Limb (tissue), 2 donors: Measurements from ENCODE around the gene TAF8.
A peak's percentile ranks its signal among the peaks of the same experiment; 100 is the strongest.

ENCODE experiments used
- DNase-seq, 2 donors: peaks; one replicate each; pipeline ENCODE4 v3.0.0-alpha.2; 2016; ENCODE audit errors: extremely low spot score in 2 of 2

Gene TAF8

GRCh38 chr6:42059743-42060142 is 9.4 kb downstream of the TAF8 start:
- DNase-seq: no peak

- no peak for DNase-seq
Measured at GRCh38 chr6:42066156-42066675, 15.9 kb downstream of the TAF8 start.

- no peak for DNase-seq
Measured at GRCh38 chr6:42068173-42068572, 17.8 kb downstream of the TAF8 start.

GRCh38 chr6:42068872-42069522 is 18.7 kb downstream of the TAF8 start:
- DNase-seq: no peak

GRCh38 chr6:42071881-42072583 is 21.7 kb downstream of the TAF8 start:
- no peak for DNase-seq

GRCh38 chr6:42073287-42073686 is 23.0 kb downstream of the TAF8 start:
- DNase-seq: no peak

GRCh38 chr6:42075159-42075838 is 25.0 kb downstream of the TAF8 start:
- peak; percentile 58 to 85 for DNase-seq

- DNase-seq: no peak
Measured at GRCh38 chr6:42078386-42078785, 28.1 kb downstream of the TAF8 start.

- no peak for DNase-seq
Measured at GRCh38 chr6:42079941-42080464, 29.7 kb downstream of the TAF8 start.

GRCh38 chr6:42083530-42083929 is 33.2 kb downstream of the TAF8 start:
- no peak for DNase-seq

GRCh38 chr6:42084889-42085288 is 34.6 kb downstream of the TAF8 start:
- DNase-seq: no peak

- DNase-seq: no peak
Measured at GRCh38 chr6:42086046-42087035, 36.0 kb downstream of the TAF8 start.

GRCh38 chr6:42088101-42088591 is 37.8 kb downstream of the TAF8 start:
- no peak for DNase-seq

GRCh38 chr6:42090819-42091717 is 40.7 kb downstream of the TAF8 start:
- DNase-seq: no peak

GRCh38 chr6:42091718-42092023 is 41.3 kb downstream of the TAF8 start:
- no peak for DNase-seq

- no peak for DNase-seq
Measured at GRCh38 chr6:42093582-42094329, 43.4 kb downstream of the TAF8 start.

GRCh38 chr6:42095094-42095493 is 44.8 kb downstream of the TAF8 start:
- DNase-seq: no peak

- no peak for DNase-seq
Measured at GRCh38 chr6:42095776-42096541, 45.6 kb downstream of the TAF8 start.
